Right cardiac atrium (tissue), 5 donors: Measurements from ENCODE around the gene UBL4B. TPM values are rescaled to one million over a fixed set of nuclear protein-coding genes. Genes with fewer than 3 reads are reported as not detected.

Experiments
- ATAC-seq, 2 donors: fragments of 200-7000 bp; cut with Tn5 transposase; one replicate each; pipeline versions ENCODE4 v1.8.0 to v1.9.1; 2020; ENCODE audit warnings: moderate library complexity in 2 of 2, mild to moderate bottlenecking in 1 of 2
- DNase-seq, 3 donors: peaks; one replicate each; pipeline ENCODE4 v3.0.0-alpha.2; 2020
- H3K27ac ChIP-seq: one replicate; pipeline ENCODE4 v1.5.1; 2013; ENCODE audit warnings: mild to moderate bottlenecking, low read length, control low read depth, moderate library complexity
- H3K27me3 ChIP-seq: one replicate; pipeline ENCODE4 v1.6.1; 2013; ENCODE audit not compliant: control insufficient read depth, insufficient read depth
- H3K4me1 ChIP-seq: one replicate; pipeline ENCODE4 v1.6.1; 2013; ENCODE audit warnings: low read length; ENCODE audit not compliant: control insufficient read depth, insufficient read depth
- H3K4me3 ChIP-seq: one replicate; pipeline ENCODE4 v1.5.1; 2013; ENCODE audit warnings: low read length, control low read depth
- H3K9me3 ChIP-seq: one replicate; pipeline ENCODE4 v1.6.1; 2013; ENCODE audit warnings: low read length; ENCODE audit not compliant: control insufficient read depth
- WGBS: extraction: QIAGEN DNeasy Blood & Tissue Kit; methylation state at CpG from one replicate; pipeline ENCODE4 v1.1.7; 2013; 5-methylcytosine and 5-hydroxymethylcytosine counted together
- intact Hi-C, 4 donors: fragments of 100-400 bp; cut with DNase I; formaldehyde crosslinking; loops; one replicate each; pipeline versions ENCODE4 v1.11.0 to v1.14.0; 2022 to 2023
- polyA plus RNA-seq: library from polyadenylated mRNA; stranded (reverse); fragments of 200-250 nt; gene quantifications from one replicate; pipeline ENCODE4 v1.2.3, GENCODE V29; 2013
- total RNA-seq, 4 donors: library from RNA; stranded (reverse); fragmentation: NEBNext Ultra II Directional; extraction: Animal tissue kit (Norgen Biotek cat#: 25700); gene quantifications; one replicate each; pipeline ENCODE4 v1.2.1, GENCODE V29; 2021
- donor health status: healthy with polysubstance abuse.
- donor health status: DM: no; HTN: yes; CAD: no.
- donor health status: DM: no; HTN: no; CAD: no.
- donor health status: DM: no; HTN: yes; CAD: no; lungs with severe emphysema.
- donor health status: DM: yes; HTN: yes; CAD: no.

The UBL4B gene
- total and polyA plus RNA-seq, 5 donors: not detected

GRCh38 chr1:110136911-110137310, 24.7 kb downstream of the UBL4B start:
- intact Hi-C loops: no loop called here
- ATAC-seq: no peak
- no peak overlapping the region for H3K27ac ChIP-seq
- 2% methylated on average over 7 of the region's 7 CpGs for WGBS
- H3K4me3 ChIP-seq: no peak overlapping the region
- no peaks in the 10 kb centered on the region for H3K9me3 ChIP-seq
- no peaks in the 10 kb centered on the region for H3K4me1 ChIP-seq
- no peak for DNase-seq
- no peaks in the 10 kb centered on the region for H3K27me3 ChIP-seq

GRCh38 chr1:110138956-110139355, 26.7 kb downstream of the UBL4B start:
- DNase-seq (no peak), ATAC-seq (no peak)
- no peaks in the 10 kb centered on the region for H3K27me3 ChIP-seq
- WGBS: 59% methylated on average over 3 of the region's 3 CpGs
- H3K27ac ChIP-seq: no peak overlapping the region
- intact Hi-C loops: no loop called here
- no peak overlapping the region for H3K4me3 ChIP-seq
- H3K9me3 ChIP-seq: no peaks in the 10 kb centered on the region
- no peaks in the 10 kb centered on the region for H3K4me1 ChIP-seq

- DNase-seq (no peak), ATAC-seq (no peak)
- intact Hi-C loops: no loop called here
- no peak overlapping the region for H3K27ac ChIP-seq
- WGBS: 46% methylated on average over 3 of the region's 3 CpGs
- no peak overlapping the region for H3K4me3 ChIP-seq
- H3K27me3 ChIP-seq: no peaks in the 10 kb centered on the region
- no peaks in the 10 kb centered on the region for H3K9me3 ChIP-seq
- H3K4me1 ChIP-seq: no peaks in the 10 kb centered on the region
Observed at GRCh38 chr1:110144366-110144765, 32.1 kb downstream of the UBL4B start.

DNA sequence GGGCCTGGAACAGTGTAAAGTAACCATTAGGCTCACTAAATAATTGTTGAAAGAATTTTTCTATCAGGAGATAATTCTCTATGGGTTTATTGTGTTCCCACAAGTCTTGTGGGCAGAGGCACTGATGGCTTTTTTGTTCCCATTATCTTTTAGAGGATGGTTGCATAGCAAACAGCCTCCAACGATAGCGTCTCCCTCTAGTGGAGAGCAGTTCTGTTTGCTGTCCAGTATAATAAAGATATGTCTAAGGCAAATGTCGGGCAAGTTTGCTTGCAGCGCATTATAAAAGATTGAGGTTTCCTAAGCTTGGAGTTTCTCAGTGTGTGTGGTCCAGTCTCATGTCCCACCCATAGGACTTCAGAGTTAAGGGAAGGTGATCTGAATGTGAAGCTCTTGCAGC, 36.7 kb downstream of the UBL4B start:
- Histone ChIP-seq H3K27me3 (no peaks in the 10 kb centered on the region), H3K4me3 (no peak overlapping the region), H3K27ac (no peak overlapping the region), H3K4me1 (no peaks in the 10 kb centered on the region), H3K9me3 (no peaks in the 10 kb centered on the region)
- DNase-seq (no peak), ATAC-seq (no peak)
- WGBS: 51% methylated on average over 4 of the region's 4 CpGs
- intact Hi-C loops: no loop called here

- DNase-seq (peak in 1 of 3 donors; percentile 66), ATAC-seq (peak; percentile 25 to 64)
- intact Hi-C loops: no loop called here
- Histone ChIP-seq H3K4me3 (no peak within 1 kb of the TSS), H3K27me3 (no peaks in the 10 kb centered on the region), H3K9me3 (no peaks in the 10 kb centered on the region), H3K27ac (no peak within 1 kb of the TSS), H3K4me1 (no peaks in the 10 kb centered on the region)
- WGBS: under 1% methylated on average over 104 of the region's 104 CpGs
Observed at GRCh38 chr1:110150330-110151174, 38.3 kb downstream of the UBL4B start, which contains the start of gene SLC6A17. SLC6A17 (plus strand) TSS chr1:110150494; CDS start chr1:110166930, 16,436 bp downstream.

DNA sequence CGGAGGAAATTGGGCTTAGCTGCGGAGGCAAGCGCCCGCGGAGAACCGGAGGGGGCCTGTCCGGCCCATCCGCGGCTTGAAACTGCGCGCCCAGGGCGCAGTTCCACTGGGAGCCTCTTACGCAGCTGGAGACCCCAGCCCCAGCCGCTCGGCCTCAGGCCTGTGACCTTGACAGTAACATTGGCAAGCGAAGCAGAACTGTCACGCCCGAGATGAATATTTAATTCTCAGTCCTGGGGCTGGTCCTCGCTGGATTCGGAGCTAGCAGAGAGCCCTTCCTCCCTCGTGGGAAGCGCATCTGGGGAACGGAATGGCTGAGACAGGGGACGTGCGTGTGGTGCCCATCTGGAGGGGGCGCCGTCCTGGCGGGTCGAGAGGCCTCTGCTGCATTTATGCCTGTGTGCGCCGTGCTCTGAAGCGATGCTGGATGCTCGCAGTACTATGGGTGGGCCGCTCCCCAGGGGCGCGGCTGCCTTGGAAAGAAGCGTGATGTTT, 39.0 kb downstream of the UBL4B start:
- Histone ChIP-seq H3K27ac (no peak overlapping the region), H3K4me1 (no peaks in the 10 kb centered on the region), H3K4me3 (no peak overlapping the region), H3K9me3 (no peaks in the 10 kb centered on the region), H3K27me3 (no peaks in the 10 kb centered on the region)
- ATAC-seq (no peak), DNase-seq (no peak)
- 6% methylated on average over 37 of the region's 37 CpGs for WGBS
- intact Hi-C loops: no loop called here

DNA sequence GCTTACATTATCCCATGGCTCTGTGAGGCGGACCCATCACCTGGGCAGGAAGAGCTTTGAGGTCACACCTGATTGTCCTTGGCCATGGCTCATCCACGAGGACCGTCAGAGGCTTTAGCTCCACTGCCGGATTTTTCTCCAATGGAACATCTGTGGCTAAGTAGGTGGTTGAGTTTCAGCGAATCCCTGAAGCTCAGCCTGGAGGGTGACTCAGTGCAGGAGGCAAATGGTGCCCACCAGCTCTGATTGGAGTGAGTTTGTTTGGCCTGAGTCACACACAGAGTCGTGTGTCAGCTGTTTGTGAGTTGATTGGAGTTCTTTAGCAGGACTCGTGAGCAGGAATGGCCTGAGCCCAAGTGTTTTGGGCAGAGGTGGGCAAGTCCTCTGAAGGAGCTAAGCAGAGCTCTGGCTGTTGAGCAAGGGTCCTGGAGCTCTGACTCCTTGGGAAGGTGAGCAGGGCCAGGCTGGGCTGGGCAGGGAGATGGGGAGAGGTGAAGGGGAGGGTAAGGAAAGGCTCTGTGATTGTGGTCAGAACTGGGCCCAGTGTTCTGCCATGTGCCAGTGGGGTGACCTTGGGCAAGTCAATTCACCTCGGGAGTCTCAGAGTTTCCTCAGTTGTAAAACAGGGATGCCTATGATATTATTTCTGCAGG, 40.0 kb downstream of the UBL4B start:
- Histone ChIP-seq H3K27ac (no peak overlapping the region), H3K27me3 (no peaks in the 10 kb centered on the region), H3K9me3 (no peaks in the 10 kb centered on the region), H3K4me3 (no peak overlapping the region), H3K4me1 (no peaks in the 10 kb centered on the region)
- DNase-seq (no peak), ATAC-seq (no peak)
- intact Hi-C loops: no loop called here
- WGBS: 56% methylated on average over 8 of the region's 8 CpGs

DNA sequence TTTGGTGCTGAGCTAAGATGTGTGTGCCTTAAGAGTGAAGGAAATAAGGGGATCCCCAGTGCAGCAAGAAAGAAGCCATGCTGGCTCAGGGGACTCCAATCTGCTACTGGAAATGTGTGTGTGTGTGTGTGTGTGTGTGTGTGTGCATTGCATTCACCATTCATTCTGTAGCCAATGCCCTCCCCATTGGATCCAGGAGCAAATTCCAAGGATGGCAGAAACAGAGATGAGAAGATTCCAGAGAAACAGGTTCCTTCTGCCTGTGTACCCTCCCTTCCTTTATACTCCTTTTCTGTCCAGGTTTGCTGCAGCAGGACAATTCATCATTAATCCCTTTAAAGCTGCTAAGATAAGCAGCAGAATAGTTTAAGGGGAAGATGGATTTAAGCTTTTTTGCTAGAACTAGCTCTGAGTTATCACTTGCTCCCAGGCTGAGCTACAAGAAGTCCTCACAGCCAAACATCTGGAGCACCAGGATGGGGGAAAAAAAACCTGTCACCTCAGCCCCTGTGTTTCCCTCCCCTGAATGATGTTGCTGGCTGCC, 41.2 kb downstream of the UBL4B start:
- Histone ChIP-seq H3K27ac (no peak overlapping the region), H3K4me1 (no peaks in the 10 kb centered on the region), H3K9me3 (no peaks in the 10 kb centered on the region), H3K27me3 (no peaks in the 10 kb centered on the region), H3K4me3 (no peak overlapping the region)
- DNase-seq: no peak
- ATAC-seq: no peak
- intact Hi-C loops: no loop called here

- ATAC-seq: peak; percentile 65 to 71
- Histone ChIP-seq H3K4me1 (no peaks in the 10 kb centered on the region), H3K4me3 (no peak overlapping the region), H3K27me3 (no peaks in the 10 kb centered on the region), H3K9me3 (no peaks in the 10 kb centered on the region), H3K27ac (no peak overlapping the region)
- peak; percentile 46 to 85 (median 85) for DNase-seq
- 16% methylated on average over 7 of the region's 7 CpGs for WGBS
- intact Hi-C loops: no loop called here
Observed at GRCh38 chr1:110155878-110156522, 43.8 kb downstream of the UBL4B start.

- Histone ChIP-seq H3K4me1 (no peaks in the 10 kb centered on the region), H3K9me3 (no peaks in the 10 kb centered on the region), H3K27me3 (no peaks in the 10 kb centered on the region), H3K27ac (no peak overlapping the region), H3K4me3 (no peak overlapping the region)
- ATAC-seq: no peak
- WGBS: 66% methylated on average over 5 of the region's 5 CpGs
- no peak for DNase-seq
- intact Hi-C loops: no loop called here
Observed at GRCh38 chr1:110158261-110158660, 46.0 kb downstream of the UBL4B start.

DNA sequence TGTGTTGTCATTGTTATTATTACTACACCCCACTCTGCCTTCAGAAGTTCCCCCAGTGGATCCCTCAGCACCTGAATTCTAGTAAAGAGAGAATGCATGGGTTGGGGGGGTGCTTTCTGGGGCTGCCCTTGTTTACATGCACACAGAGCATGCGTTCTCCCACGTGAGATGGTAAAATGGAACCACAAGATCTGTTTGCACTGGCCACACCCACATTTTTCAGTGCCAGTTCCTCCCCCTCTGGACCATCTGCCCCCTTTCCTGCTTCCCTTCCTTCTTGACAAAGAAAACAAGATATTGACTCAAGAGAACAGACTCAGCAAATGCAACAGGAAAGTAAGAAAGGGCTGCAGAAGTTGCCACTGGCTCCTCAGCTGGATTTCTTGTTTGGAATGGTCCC, 46.9 kb downstream of the UBL4B start:
- Histone ChIP-seq H3K27ac (no peak overlapping the region), H3K4me3 (no peak overlapping the region), H3K4me1 (no peaks in the 10 kb centered on the region), H3K9me3 (no peaks in the 10 kb centered on the region), H3K27me3 (no peaks in the 10 kb centered on the region)
- DNase-seq: no peak
- WGBS: 39% methylated on average over 2 of the region's 2 CpGs
- ATAC-seq: no peak
- intact Hi-C loops: no loop called here
